ENCODE data around the gene CCDC54.

The CCDC54 gene

DNA sequence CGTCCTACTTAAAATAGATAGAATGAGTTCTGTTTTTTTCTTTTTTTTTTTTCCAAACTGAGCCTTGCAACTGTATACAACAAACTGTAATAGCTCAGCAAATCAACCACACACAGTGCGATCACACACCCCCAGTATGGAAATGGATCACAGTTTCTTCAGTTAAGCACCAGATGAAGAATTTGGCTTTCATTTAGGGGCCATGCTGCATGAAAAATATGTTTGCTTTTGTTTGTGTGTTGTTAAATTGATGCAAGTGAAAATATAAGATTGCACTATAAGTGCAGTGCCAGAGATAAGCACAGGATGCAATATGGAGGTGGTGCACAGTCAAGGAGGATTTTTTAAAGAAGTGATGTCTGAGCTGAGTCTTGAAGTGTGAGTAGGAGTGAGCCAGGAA, 17.8 kb downstream of the CCDC54 start:
- TF ChIP-seq CREB1 (IDR thresholded peaks at IDR 0.05; ENCODE audit: low read depth) (no peak), TAF1 (IDR thresholded peaks at IDR 0.05; ENCODE audit: low read depth) (no peak), RAD21 (IDR thresholded peaks at IDR 0.05; ENCODE audit: low read depth) (no peak)

DNA sequence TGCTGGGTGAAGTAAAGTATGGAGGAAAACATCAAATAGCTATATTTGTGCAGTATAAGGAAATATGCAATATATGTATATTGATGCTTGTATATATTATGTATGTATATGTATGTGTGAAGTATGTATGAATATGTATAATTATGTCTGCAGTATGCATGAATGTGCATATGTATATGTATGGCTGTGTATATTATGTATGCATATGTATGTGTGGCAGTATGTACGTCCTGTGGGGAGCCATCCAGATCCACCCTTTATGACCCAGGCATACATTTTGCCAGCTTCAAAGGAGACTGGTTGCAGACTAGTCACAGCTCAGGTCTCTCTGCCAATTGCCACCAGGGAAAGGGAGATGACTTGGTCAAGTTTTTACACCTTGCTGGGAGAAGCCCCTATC, 24.1 kb downstream of the CCDC54 start:
- TF ChIP-seq, protein P1, sequence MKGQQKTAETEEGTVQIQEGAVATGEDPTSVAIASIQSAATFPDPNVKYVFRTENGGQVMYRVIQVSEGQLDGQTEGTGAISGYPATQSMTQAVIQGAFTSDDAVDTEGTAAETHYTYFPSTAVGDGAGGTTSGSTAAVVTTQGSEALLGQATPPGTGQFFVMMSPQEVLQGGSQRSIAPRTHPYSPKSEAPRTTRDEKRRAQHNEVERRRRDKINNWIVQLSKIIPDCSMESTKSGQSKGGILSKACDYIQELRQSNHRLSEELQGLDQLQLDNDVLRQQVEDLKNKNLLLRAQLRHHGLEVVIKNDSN (IDR thresholded peaks at IDR 0.05), result no peak
- TF ChIP-seq TEAD4 (IDR thresholded peaks at IDR 0.05), result no peak
- TF ChIP-seq, protein P2, sequence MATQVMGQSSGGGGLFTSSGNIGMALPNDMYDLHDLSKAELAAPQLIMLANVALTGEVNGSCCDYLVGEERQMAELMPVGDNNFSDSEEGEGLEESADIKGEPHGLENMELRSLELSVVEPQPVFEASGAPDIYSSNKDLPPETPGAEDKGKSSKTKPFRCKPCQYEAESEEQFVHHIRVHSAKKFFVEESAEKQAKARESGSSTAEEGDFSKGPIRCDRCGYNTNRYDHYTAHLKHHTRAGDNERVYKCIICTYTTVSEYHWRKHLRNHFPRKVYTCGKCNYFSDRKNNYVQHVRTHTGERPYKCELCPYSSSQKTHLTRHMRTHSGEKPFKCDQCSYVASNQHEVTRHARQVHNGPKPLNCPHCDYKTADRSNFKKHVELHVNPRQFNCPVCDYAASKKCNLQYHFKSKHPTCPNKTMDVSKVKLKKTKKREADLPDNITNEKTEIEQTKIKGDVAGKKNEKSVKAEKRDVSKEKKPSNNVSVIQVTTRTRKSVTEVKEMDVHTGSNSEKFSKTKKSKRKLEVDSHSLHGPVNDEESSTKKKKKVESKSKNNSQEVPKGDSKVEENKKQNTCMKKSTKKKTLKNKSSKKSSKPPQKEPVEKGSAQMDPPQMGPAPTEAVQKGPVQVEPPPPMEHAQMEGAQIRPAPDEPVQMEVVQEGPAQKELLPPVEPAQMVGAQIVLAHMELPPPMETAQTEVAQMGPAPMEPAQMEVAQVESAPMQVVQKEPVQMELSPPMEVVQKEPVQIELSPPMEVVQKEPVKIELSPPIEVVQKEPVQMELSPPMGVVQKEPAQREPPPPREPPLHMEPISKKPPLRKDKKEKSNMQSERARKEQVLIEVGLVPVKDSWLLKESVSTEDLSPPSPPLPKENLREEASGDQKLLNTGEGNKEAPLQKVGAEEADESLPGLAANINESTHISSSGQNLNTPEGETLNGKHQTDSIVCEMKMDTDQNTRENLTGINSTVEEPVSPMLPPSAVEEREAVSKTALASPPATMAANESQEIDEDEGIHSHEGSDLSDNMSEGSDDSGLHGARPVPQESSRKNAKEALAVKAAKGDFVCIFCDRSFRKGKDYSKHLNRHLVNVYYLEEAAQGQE (IDR thresholded peaks at IDR 0.05; ENCODE audit: low read depth), result no peak
- TF ChIP-seq YY1 (IDR thresholded peaks at IDR 0.05; ENCODE audit: low read depth), result no peak
- TF ChIP-seq TCF12 (IDR thresholded peaks at IDR 0.05; ENCODE audit: low read depth), result no peak

DNA sequence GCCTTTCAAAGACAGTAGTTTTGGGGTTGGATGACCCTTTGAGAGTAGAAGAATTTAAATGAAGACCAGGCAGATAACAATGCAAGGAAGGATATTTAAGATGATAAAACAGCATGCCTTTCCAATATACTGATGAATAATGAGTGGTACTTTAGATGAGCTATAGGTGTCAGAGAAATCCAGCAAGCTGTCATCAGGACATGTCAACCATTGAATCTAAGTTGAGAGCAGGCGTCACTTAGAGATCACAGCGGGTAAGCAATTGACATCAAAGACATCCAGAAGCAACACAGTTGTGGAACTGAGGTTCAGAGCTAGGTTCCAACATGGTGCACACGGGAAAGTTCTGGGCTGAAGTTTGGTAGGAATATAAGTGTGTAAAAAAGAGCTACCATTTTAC, 25.0 kb downstream of the CCDC54 start:
- TF ChIP-seq, protein P1 (IDR thresholded peaks at IDR 0.05), result no peak

DNA sequence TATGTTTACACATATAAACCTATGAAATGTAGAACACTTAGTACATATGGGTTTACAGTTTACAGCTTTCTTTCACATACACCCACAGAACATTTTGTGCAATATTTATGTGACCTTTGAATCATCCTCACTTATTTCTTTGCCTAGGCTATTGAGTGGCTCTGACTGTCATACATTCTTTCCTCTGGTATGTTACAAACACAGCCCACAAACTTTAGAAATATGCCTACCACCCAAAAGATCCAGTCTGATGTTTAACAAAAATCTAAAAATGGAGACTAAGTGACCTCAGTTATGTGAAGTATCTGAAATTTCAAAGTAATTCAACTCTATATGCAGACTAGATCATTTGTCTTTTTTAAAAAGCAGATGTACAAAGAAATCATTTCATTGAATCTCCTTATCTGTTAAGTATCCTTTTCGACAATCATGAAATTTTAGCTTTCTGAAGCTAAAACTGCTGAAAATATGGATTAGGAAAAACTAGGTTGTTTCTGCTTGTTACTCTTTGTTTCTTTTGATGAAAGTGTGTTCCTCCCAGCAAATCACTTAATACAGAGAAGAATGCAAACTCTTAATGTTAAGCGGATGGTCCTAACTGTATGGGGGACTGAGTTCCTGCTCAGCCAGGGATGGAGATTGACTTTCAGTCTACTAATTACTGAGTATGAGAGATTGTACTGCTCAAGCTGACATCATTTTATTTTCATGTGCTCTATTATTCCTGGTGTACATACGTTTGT, 27.7 kb downstream of the CCDC54 start:
- no peak for TF ChIP-seq ZBTB7A (IDR thresholded peaks at IDR 0.05; ENCODE audit: low read depth)

DNA sequence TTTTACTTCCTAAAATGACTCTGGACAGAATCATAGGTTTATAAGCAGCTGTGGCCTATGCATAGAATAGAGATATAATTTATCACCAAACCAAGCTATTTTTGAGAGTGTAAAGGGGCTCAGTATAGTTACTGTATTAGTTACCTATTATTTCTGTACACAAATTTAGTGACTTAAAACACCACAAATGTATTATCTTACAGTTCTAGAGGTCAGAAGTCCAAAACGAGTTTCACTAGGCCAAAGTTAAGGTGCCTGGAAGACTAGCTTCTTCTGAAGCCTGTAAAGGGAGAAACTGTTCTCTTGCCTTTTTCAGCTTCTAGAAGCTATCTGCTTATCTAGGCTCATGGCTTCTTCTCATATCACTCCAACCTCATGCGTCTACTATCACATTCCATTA, 30.1 kb downstream of the CCDC54 start:
- TF ChIP-seq RAD21 (IDR thresholded peaks at IDR 0.05; ENCODE audit: low read depth), result no peak
- TF ChIP-seq TCF12 (IDR thresholded peaks at IDR 0.05; ENCODE audit: low read depth), result no peak
- no peak for TF ChIP-seq ZBTB7A (IDR thresholded peaks at IDR 0.05; ENCODE audit: low read depth)
- TF ChIP-seq TEAD4 (IDR thresholded peaks at IDR 0.05), result no peak
- no peak for TF ChIP-seq CREB1 (IDR thresholded peaks at IDR 0.05; ENCODE audit: low read depth)
- TF ChIP-seq, protein P2 (IDR thresholded peaks at IDR 0.05; ENCODE audit: low read depth), result no peak

DNA sequence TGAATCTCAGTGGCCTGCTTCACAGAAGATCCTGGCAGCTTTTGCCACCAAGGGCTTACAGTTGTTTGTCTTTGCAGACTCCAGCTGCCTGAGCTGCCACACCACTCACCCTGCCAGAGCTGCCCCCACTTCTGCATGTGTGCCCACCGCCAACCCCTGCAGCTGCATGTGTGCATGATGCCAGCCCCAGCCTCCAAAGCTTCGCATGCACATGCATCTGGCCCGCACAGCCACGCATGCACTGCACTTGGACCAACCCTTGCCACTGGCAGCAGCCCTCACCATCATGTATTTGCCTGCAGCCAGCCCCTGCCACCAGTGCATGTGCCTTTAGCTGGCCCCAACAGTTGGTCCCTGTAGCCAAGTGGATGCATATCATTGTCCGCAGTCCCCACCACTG, 31.3 kb downstream of the CCDC54 start:
- TF ChIP-seq, protein P2 (IDR thresholded peaks at IDR 0.05; ENCODE audit: low read depth), result no peak
- TF ChIP-seq CREB1 (IDR thresholded peaks at IDR 0.05; ENCODE audit: low read depth), result no peak
- no peak for TF ChIP-seq RAD21 (IDR thresholded peaks at IDR 0.05; ENCODE audit: low read depth)
- no peak for TF ChIP-seq ZBTB7A (IDR thresholded peaks at IDR 0.05; ENCODE audit: low read depth)
- no peak for TF ChIP-seq TCF12 (IDR thresholded peaks at IDR 0.05; ENCODE audit: low read depth)
- TF ChIP-seq TAF1 (IDR thresholded peaks at IDR 0.05; ENCODE audit: low read depth), result no peak
- TF ChIP-seq EGR1 (IDR thresholded peaks at IDR 0.05), result no peak
- TF ChIP-seq NFIC (IDR thresholded peaks at IDR 0.05), result no peak
- TF ChIP-seq YY1 (IDR thresholded peaks at IDR 0.05; ENCODE audit: low read depth), result no peak
- no peak for TF ChIP-seq TEAD4 (IDR thresholded peaks at IDR 0.05)
- TF ChIP-seq EP300 (IDR thresholded peaks at IDR 0.05; ENCODE audit: borderline replicate concordance), result no peak
- no peak for TF ChIP-seq FOXM1 (IDR thresholded peaks at IDR 0.05; ENCODE audit: borderline replicate concordance, low read depth)

Measured in Ishikawa (cell line).